ENCODE results near the gene ST3GAL5.
"Not testable (repeated sequence)": the region's sequence is repeated elsewhere in the genome, so short reads cannot be mapped to it uniquely, and the experiment has no call there.

ST3GAL5 gene

GRCh38 chr2:85933753-85934594 is 45.2 kb upstream of the ST3GAL5 start:
- ChIA-PET CTCF (no interaction called here), POLR2A (no interaction called here)
- no peak for DNase-seq (ENCODE audit: extremely low spot score)
- TF ChIP-seq ZNF384 (IDR thresholded peaks at IDR 0.05): no peak
- TF ChIP-seq SP1 (IDR thresholded peaks at IDR 0.05): no peak
- TF ChIP-seq HDGF (IDR thresholded peaks at IDR 0.05; ENCODE audit: borderline replicate concordance): no peak
- TF ChIP-seq LEF1 (IDR thresholded peaks at IDR 0.05; ENCODE audit: borderline replicate concordance): no peak
- no peak for TF ChIP-seq FOXM1 (IDR thresholded peaks at IDR 0.05; ENCODE audit: borderline replicate concordance)
- TF ChIP-seq L3MBTL2 (conservative IDR thresholded peaks at IDR 0.05): no peak
- no peak for TF ChIP-seq PKNOX1 (IDR thresholded peaks at IDR 0.05)
- TF ChIP-seq ARNT (IDR thresholded peaks at IDR 0.05): no peak
- no peak for TF ChIP-seq SUZ12 (IDR thresholded peaks at IDR 0.05)
- no peak for TF ChIP-seq BHLHE40 (IDR thresholded peaks at IDR 0.05; ENCODE audit: borderline replicate concordance)
- TF ChIP-seq CTBP1 (IDR thresholded peaks at IDR 0.05; ENCODE audit: borderline replicate concordance): no peak
- no peak for TF ChIP-seq NFRKB (IDR thresholded peaks at IDR 0.05)
- no peak for TF ChIP-seq FOXA1 (IDR thresholded peaks at IDR 0.05)
- TF ChIP-seq ELF4 (IDR thresholded peaks at IDR 0.05): no peak
- TF ChIP-seq TARDBP (IDR thresholded peaks at IDR 0.05): no peak
- TF ChIP-seq FOXK2 (IDR thresholded peaks at IDR 0.05): no peak

- DNase-seq (ENCODE audit: extremely low spot score); POLR2A ChIA-PET: not testable (repeated sequence)
- CTCF ChIA-PET: interaction anchor here (0.6 kb wide), 1 partner anchor 22 kb away, joined by 9 read pairs; no protein-coding TSS in a partner anchor
These were observed 42.4 kb upstream of the ST3GAL5 start for GRCh38 chr2:85931151-85931550.

GRCh38 chr2:85930129-85931124 is 41.6 kb upstream of the ST3GAL5 start:
- POLR2A ChIA-PET: no interaction called here
- CTCF ChIA-PET: no interaction called here
- no peak for DNase-seq (ENCODE audit: extremely low spot score)
- TF ChIP-seq SP1 (IDR thresholded peaks at IDR 0.05) (no peak), LEF1 (IDR thresholded peaks at IDR 0.05; ENCODE audit: borderline replicate concordance) (no peak), FOXA1 (IDR thresholded peaks at IDR 0.05) (no peak), PKNOX1 (IDR thresholded peaks at IDR 0.05) (no peak), FOXK2 (IDR thresholded peaks at IDR 0.05) (no peak), FOXM1 (IDR thresholded peaks at IDR 0.05; ENCODE audit: borderline replicate concordance) (no peak)

- CTCF ChIA-PET: interaction anchor here (0.6 kb wide), 2 partner anchors 40 to 357 kb away, joined by 4 to 6 read pairs; no protein-coding TSS in a partner anchor
- POLR2A ChIA-PET: interaction anchor here (1.4 kb wide), 1 partner anchor 20 kb away, joined by 3 read pairs; no protein-coding TSS in a partner anchor
- no peak for DNase-seq (ENCODE audit: extremely low spot score)
- no peak for TF ChIP-seq FOXM1 (IDR thresholded peaks at IDR 0.05; ENCODE audit: borderline replicate concordance)
- no peak for TF ChIP-seq ZNF384 (IDR thresholded peaks at IDR 0.05)
- no peak for TF ChIP-seq L3MBTL2 (conservative IDR thresholded peaks at IDR 0.05)
- no peak for TF ChIP-seq LEF1 (IDR thresholded peaks at IDR 0.05; ENCODE audit: borderline replicate concordance)
- TF ChIP-seq CTBP1 (IDR thresholded peaks at IDR 0.05; ENCODE audit: borderline replicate concordance): no peak
These were observed 40.6 kb upstream of the ST3GAL5 start for GRCh38 chr2:85929096-85930050.

- CTCF ChIA-PET: no interaction called here
- POLR2A ChIA-PET: interaction anchor here (1.0 kb wide), 1 partner anchor 8 kb away, joined by 3 read pairs; no protein-coding TSS in a partner anchor
- TF ChIP-seq LEF1 (IDR thresholded peaks at IDR 0.05; ENCODE audit: borderline replicate concordance) (no peak), FOXK2 (IDR thresholded peaks at IDR 0.05) (no peak), CTBP1 (IDR thresholded peaks at IDR 0.05; ENCODE audit: borderline replicate concordance) (no peak), ZNF384 (IDR thresholded peaks at IDR 0.05) (no peak), L3MBTL2 (conservative IDR thresholded peaks at IDR 0.05) (no peak), FOXA1 (IDR thresholded peaks at IDR 0.05) (no peak), SP1 (IDR thresholded peaks at IDR 0.05) (no peak), ARNT (IDR thresholded peaks at IDR 0.05) (no peak), SUZ12 (IDR thresholded peaks at IDR 0.05) (no peak), NFRKB (IDR thresholded peaks at IDR 0.05) (no peak)
- no peak for DNase-seq (ENCODE audit: extremely low spot score)
These were observed 38.3 kb upstream of the ST3GAL5 start for GRCh38 chr2:85926931-85927661.

Measured in HEK293T (cell line).